ENCODE results near the gene TTLL10. TPM values are rescaled to one million over a fixed set of nuclear protein-coding genes. Genes with fewer than 3 reads are reported as not detected.
"Not testable (repeated sequence)": the region's sequence is repeated elsewhere in the genome, so short reads cannot be mapped to it uniquely, and the experiment has no call there.

The TTLL10 gene
- total RNA-seq, 2 experiments from 2014 or later, result not detected

DNA sequence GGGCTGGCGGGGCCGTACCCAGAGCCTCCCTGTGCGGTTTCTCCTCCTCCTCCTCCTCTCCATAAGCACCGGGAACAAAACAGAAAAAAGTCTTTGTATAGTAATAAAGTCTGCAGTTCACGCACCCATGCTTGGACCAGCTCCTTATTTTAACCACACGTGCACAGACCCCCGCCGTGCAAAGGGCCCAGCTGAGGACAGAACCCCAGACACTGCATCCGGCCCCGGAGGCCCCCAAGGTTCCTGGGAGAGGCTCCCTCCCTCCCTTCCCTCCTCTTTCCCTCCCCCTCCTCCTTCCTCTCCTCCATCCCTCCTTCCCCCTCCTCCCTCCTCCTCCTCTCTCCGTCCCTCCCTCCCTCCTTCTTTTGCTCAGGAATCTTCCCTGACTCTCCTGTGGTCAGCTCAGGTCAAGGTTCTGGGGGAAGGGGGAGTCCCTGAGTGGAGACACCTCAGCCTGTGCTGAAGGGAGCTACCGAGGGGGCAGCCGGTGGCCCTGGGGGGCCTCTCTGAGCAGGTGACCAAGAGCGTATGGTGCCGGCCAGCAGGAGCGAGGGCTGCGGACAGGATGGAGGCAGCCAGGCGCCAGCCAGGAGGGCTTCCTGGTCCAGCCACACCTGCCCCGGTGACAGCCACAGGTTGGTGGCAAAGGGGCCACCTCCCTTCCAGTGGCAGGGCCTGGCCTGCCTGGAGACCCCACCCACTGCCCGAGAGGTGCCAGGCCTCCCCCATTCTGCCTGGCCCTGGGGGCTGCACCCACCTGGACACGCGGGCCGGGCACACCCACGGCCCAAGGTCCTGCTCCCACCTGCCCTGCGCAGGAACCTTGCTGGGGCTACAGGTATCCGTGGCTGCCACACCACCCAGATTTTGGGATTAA is 3.2 kb upstream of the TTLL10 start:
- H3K9me3 Mint-ChIP-seq, result no peaks in the 10 kb centered on the region
- intact Hi-C loops (cut with micrococcal nuclease), result no loop called here
- peaks cover 15% of the 10 kb centered on the region for H3K27me3 Mint-ChIP-seq (ENCODE audit: low read depth)
- H3K27ac Mint-ChIP-seq, result no peak overlapping the region
- no peak for DNase-seq
- no peak overlapping the region for H3K4me3 Mint-ChIP-seq
- peaks cover 15% of the 10 kb centered on the region for H3K4me1 Mint-ChIP-seq (ENCODE audit: low read depth)
- no peaks in the 10 kb centered on the region for H3K36me3 Mint-ChIP-seq (ENCODE audit: low read depth)
- CTCF ChIA-PET, result interaction anchor here (1.0 kb wide), 1 partner anchor 50 kb away, joined by 3 read pairs; no protein-coding TSS in a partner anchor

DNA sequence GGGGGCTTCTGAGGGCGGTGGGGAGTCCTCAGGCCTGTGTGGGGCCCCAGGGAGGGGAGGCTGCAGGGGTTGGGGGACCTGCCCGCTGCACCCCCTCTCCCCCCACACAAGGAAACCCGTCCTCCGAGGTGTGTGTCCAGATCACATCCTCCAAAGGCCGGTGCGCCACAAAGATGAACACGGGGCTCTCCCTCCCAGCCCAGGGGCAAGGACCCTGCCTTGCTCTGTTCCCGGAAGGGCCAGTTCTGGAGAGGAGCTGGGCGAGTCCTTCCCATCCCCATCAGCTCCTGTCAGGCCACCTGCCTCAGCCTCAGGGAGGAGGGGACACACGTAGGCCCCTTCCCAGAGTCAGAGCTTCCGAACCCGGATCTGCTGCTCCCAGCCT is 2.5 kb upstream of the TTLL10 start:
- H3K9me3 Mint-ChIP-seq, result no peaks in the 10 kb centered on the region
- no peak overlapping the region for H3K4me3 Mint-ChIP-seq
- intact Hi-C loops (cut with micrococcal nuclease), result no loop called here
- no peaks in the 10 kb centered on the region for H3K36me3 Mint-ChIP-seq (ENCODE audit: low read depth)
- no peak for DNase-seq
- no peak overlapping the region for H3K27ac Mint-ChIP-seq
- H3K4me1 Mint-ChIP-seq (ENCODE audit: low read depth), result peaks cover 15% of the 10 kb centered on the region
- peaks cover 15% of the 10 kb centered on the region for H3K27me3 Mint-ChIP-seq (ENCODE audit: low read depth)
- CTCF ChIA-PET, result no interaction called here

DNA sequence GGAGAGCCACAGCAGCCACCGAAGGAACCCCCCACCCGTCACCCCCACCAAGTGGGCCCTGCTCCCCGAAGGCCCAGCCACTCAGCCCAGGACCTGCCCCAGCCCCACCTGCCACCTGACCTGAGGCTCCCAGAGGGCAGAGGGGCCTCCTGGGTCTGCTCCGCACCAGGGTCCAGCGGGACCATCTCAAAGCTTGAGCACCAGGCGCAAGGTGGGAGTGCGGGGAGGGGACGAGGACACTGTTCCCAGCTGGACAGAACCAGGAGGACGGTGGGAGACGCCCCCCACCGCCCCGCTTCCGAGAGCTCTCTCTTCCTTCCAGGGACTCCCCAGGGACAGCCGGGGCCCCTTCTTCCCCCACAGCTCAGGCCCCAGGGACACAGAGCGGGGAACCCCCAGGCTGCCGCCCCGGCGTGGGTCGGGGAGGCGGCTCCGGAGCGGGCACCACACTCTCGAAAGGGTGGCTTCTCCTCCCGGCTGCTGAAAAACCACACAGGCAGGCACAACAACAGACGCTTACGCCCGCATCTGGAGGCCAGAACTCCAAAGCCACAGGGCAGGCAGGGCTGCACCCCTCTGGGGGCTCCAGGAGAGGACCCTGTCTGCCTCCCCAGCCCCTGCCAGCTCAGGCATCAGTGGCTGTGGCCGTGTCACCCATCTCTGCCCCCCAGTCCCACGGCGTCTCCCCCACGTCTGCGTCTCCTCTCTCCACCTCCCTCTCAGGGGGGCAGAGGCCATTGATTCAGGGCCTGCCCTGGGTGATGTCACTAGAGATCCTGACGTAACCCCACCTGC is 1.9 kb upstream of the TTLL10 start:
- H3K9me3 Mint-ChIP-seq, result no peaks in the 10 kb centered on the region
- no peak overlapping the region for H3K4me3 Mint-ChIP-seq
- intact Hi-C loops (cut with micrococcal nuclease), result no loop called here
- H3K4me1 Mint-ChIP-seq (ENCODE audit: low read depth), result peaks cover 15% of the 10 kb centered on the region
- peaks cover 15% of the 10 kb centered on the region for H3K27me3 Mint-ChIP-seq (ENCODE audit: low read depth)
- H3K36me3 Mint-ChIP-seq (ENCODE audit: low read depth), result no peaks in the 10 kb centered on the region
- CTCF ChIA-PET, result no interaction called here
- no peak overlapping the region for H3K27ac Mint-ChIP-seq
- DNase-seq, result peak; percentile 17

DNA sequence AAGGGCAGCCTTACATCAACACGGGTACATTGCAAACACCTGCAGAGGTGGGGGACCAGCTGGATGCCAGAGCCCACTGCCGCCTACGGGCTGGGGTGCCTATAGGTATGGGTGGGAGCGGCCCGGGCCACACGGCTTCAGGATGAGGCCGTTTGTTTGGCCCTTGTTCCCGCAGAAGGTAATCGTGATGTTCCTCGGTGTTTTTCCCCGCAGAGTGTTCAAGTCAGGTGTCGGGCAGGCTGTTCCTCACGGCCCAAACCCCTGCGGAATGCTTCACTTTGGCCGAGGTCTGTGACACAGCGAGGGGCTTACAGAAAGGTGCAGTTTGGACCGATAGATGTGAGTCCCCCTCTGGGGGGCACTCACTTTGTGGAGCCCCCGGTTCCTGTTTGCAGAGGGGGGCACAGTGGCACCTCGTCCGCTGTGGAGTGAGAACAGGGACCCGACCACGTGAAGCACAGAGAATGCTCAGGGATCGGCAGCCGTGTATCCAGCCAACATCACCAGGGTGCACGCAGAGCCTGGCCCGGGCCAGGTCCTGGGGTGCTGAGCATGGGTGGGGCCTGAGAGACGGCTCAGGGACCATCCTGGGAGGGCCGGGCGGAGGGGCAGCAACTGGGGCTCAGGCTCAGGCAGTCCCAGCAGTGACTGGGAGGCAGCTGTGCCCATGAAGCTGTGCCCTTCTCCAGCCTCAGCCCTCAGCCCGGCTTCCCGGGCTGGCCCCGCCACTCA is 453 bp upstream of the TTLL10 start:
- CTCF ChIA-PET, result no interaction called here
- H3K36me3 Mint-ChIP-seq (ENCODE audit: low read depth), result no peaks in the 10 kb centered on the region
- H3K4me1 Mint-ChIP-seq (ENCODE audit: low read depth), result peaks cover 15% of the 10 kb centered on the region
- H3K9me3 Mint-ChIP-seq, result no peaks in the 10 kb centered on the region
- intact Hi-C loops (cut with micrococcal nuclease), result no loop called here
- H3K27ac Mint-ChIP-seq, result no peak overlapping the region
- H3K27me3 Mint-ChIP-seq (ENCODE audit: low read depth), result peaks cover 15% of the 10 kb centered on the region
- DNase-seq, result no peak
- no peak overlapping the region for H3K4me3 Mint-ChIP-seq

DNA sequence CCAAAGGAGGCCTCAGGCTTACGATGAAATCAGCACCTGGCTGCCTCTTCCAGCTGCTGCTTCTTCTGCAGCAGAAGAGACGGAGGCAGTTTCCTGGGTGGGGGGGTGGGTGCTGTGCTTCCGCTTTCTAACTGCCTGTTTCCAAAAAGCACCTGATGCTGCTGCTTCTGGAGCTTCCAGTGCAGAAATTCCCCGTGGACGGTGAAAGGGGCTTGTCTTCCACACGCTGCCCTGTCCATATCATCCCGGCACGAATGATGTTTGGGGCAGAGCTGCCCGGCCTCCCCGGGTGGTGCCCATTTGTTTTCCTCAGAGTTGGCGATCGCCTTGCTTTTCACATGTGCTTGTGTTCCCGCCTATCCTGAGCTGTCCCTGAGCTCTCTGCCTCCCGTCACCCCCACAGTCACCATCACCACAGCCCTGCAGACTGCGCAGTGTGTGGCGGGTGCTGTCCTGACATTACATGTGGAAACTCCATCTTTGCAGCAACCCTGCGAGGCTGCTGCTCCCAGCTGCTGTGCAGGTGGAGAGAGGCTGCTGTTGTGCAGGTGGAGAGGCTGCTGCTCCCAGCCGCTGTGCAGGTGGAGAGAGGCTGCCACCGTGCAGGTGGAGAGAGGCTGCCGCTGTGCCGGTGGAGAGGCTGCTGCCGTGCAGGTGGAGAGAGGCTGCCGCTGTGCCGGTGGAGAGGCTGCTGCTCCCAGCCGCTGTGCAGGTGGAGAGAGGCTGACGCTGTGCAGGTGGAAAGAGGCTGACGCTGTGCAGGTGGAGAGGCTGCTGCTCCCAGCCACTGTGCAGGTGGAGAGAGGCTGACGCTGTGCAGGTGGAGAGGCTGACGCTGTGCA is 1.8 kb downstream of the TTLL10 start:
- no peaks in the 10 kb centered on the region for H3K9me3 Mint-ChIP-seq
- peaks cover 10% of the 10 kb centered on the region for H3K27me3 Mint-ChIP-seq (ENCODE audit: low read depth)
- H3K36me3 Mint-ChIP-seq (ENCODE audit: low read depth), result no peaks in the 10 kb centered on the region
- DNase-seq, result no peak
- H3K4me1 Mint-ChIP-seq (ENCODE audit: low read depth), result peaks cover 12% of the 10 kb centered on the region
- no peak overlapping the region for H3K27ac Mint-ChIP-seq
- intact Hi-C loops (cut with micrococcal nuclease), result no loop called here
- H3K4me3 Mint-ChIP-seq, result no peak overlapping the region
- CTCF ChIA-PET, result interaction anchor here (1.3 kb wide), 1 partner anchor 53 kb away, joined by 4 read pairs; no protein-coding TSS in a partner anchor

DNA sequence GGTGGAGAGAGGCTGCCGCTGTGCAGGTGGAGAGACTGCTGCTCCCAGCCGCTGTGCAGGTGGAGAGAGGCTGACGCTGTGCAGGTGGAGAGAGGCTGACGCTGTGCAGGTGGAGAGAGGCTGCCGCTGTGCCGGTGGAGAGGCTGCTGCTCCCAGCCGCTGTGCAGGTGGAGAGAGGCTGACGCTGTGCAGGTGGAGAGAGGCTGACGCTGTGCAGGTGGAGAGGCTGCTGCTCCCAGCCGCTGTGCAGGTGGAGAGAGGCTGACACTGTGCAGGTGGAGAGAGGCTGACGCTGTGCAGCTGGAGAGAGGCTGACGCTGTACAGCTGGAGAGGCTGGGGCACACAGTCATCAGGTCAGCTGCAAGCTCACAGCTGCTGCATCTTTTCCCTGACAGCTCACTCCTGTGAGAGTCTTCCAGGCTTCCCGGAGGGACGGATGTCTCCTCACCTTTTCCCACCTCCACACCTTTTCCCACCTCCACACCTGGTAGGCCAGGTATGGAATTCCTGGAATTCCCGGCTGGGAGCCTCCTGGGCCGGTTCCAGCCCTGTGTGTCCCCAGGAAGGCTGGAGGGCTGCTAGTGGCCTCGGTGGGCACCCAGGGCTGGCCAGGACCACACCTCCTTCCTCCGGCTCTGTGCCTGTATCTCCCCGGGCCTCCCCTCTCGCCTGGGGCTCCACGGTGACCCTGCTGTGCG is 2.5 kb downstream of the TTLL10 start:
- H3K36me3 Mint-ChIP-seq (ENCODE audit: low read depth); DNase-seq; H3K4me3 Mint-ChIP-seq; CTCF ChIA-PET; H3K27ac Mint-ChIP-seq; H3K9me3 Mint-ChIP-seq; intact Hi-C loops (cut with micrococcal nuclease): not testable (repeated sequence)
- H3K27me3 Mint-ChIP-seq (ENCODE audit: low read depth), result peaks cover 11% of the 10 kb centered on the region
- peaks cover 12% of the 10 kb centered on the region for H3K4me1 Mint-ChIP-seq (ENCODE audit: low read depth)

DNA sequence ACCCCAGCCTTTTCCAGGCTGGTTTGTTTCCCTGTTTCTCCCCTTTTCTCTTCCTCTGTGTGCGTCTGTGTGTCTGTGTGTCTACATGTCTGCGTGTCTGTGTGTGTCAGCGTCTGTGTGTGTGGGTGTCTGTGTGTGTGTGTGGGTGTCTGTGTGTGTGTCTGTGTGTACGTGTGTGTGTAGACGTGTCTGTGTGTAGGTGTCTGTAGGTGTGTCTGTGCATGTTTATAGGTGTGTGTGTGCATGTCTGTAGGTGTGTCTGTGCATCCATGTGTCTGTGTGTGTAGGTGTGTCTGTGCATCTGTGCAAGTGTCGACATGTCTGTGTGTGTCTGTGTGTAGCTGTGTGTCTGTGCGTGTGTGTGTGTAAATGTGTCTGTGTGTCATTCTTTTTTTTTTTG is 3.3 kb downstream of the TTLL10 start:
- CTCF ChIA-PET, result no interaction called here
- DNase-seq, result no peak
- Mint-ChIP-seq H3K4me3 (no peak overlapping the region), H3K4me1 (ENCODE audit: low read depth) (peaks cover 12% of the 10 kb centered on the region), H3K27me3 (ENCODE audit: low read depth) (peaks cover 11% of the 10 kb centered on the region), H3K9me3 (no peaks in the 10 kb centered on the region), H3K36me3 (ENCODE audit: low read depth) (no peaks in the 10 kb centered on the region), H3K27ac (no peak overlapping the region)
- intact Hi-C loops (cut with micrococcal nuclease), result no loop called here

DNA sequence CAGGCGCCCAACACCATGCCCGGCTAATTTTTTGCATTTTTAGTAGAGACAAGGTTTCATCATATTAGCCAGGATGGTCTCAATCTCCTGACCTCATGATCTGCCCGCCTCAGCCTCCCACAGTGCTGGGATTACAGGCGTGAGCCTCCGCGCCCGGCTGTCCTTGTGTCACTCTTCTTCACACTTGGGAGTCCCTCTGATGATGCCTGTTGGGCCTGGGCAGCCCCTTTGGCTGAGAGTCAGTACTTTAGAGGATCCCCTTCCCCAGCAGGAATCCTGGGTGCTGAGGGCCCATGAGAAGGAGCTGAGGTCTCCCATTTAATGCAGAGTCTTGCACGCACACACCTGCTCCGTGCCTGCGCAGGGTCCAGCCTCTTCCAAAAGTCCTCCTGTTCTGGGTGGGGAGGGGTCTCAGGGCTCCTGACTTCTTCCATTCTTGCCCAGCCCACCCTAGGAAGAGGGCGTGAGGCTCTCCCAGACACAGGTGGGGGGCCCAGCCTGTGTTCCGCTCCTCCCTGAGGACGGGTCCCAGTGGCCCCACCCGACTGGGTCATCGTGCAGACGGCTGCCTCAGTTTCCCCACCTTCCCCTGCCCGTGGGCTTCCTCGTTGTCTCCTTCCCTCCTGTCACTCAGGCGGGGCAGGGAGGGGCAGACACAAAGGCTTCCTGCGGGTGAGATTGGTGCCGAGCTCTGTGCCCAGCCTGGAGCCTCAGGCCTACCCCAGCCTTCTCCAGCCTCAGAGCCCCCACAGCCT is 3.9 kb downstream of the TTLL10 start:
- no peak overlapping the region for H3K27ac Mint-ChIP-seq
- H3K27me3 Mint-ChIP-seq (ENCODE audit: low read depth), result peaks cover 6% of the 10 kb centered on the region
- peaks cover 7% of the 10 kb centered on the region for H3K4me1 Mint-ChIP-seq (ENCODE audit: low read depth)
- CTCF ChIA-PET, result no interaction called here
- H3K4me3 Mint-ChIP-seq, result no peak overlapping the region
- no peaks in the 10 kb centered on the region for H3K9me3 Mint-ChIP-seq
- intact Hi-C loops (cut with micrococcal nuclease), result no loop called here
- H3K36me3 Mint-ChIP-seq (ENCODE audit: low read depth), result no peaks in the 10 kb centered on the region
- DNase-seq, result no peak

DNA sequence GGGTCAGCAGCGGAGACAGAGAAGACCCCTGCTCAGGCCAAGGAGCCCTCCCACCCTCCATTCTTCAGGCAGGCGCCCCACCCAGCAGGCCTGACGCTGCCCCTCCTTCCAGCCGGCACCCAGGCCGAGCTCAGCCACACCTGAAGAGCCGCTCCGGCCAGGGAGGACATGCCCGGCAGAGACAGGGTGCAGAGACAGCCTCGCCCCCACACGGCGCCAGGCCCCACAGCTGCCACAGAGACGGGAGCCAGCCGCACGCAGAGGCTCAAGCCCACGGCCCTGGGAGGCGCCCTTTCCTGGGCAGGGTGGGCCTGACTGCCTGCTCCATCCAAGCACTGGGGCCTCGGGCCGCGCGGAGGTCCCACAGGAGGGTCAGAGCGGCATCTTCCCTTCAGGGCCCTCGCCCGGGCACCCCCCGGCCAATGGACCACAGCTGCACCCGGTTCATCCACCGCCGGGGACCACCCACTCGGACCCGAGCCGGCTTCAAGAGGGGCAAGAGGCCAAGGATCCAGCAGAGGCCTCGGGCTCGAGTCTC is 5.2 kb downstream of the TTLL10 start:
- intact Hi-C loops (cut with micrococcal nuclease), result no loop called here
- DNase-seq, result no peak
- Mint-ChIP-seq H3K9me3 (no peaks in the 10 kb centered on the region), H3K4me3 (no peak overlapping the region), H3K4me1 (ENCODE audit: low read depth) (peaks cover 3% of the 10 kb centered on the region), H3K27ac (no peak overlapping the region), H3K36me3 (ENCODE audit: low read depth) (no peaks in the 10 kb centered on the region), H3K27me3 (ENCODE audit: low read depth) (peaks cover 4% of the 10 kb centered on the region)
- CTCF ChIA-PET, result interaction anchor here (0.6 kb wide), 1 partner anchor 285 kb away, joined by 4 read pairs; no protein-coding TSS in a partner anchor

DNA sequence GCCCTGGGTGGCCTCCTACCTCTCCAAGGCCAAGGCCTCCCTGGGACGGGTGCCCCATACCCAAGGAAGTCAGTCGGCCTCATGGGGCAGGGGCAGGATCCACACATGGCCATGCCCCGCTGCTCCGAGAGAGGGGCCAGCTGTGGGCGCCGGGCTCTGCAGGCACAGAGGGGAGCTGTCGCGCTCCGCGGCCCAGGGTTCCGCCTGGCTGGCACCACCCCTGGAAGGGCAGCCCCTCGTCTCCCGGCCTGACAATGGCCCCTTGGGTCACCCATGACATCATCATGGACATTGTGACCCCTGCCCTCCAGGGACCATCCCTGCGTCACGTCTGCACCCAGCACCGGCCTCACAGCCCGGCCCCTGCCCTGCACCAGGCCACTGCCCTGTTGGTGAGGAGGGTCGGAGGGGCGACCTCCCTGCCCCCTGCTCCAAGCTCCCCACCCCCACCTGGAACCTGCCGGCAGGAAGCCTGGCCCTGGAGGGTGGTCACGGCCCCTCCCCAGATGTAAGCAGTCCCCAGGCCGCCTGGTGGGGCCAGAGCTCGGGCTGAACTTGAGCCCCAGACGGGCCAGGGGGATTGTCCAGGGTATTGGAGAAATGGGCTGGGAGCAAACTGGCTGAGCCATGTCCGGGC is 5.8 kb downstream of the TTLL10 start:
- Mint-ChIP-seq H3K9me3 (no peaks in the 10 kb centered on the region), H3K27me3 (ENCODE audit: low read depth) (peaks cover 4% of the 10 kb centered on the region), H3K27ac (no peak overlapping the region), H3K36me3 (ENCODE audit: low read depth) (no peaks in the 10 kb centered on the region), H3K4me3 (no peak overlapping the region), H3K4me1 (ENCODE audit: low read depth) (peaks cover under 1% of the 10 kb centered on the region)
- intact Hi-C loops (cut with micrococcal nuclease), result no loop called here
- DNase-seq, result no peak
- CTCF ChIA-PET, result interaction anchor here (0.6 kb wide), 1 partner anchor 284 kb away, joined by 4 read pairs; no protein-coding TSS in a partner anchor

All from activated naive CD4-positive, alpha-beta T cell treated with anti-CD3 and anti-CD28 coated beads for 36 hours (primary cell).